BJ (cell line): ENCODE results near the gene GAK. TPM values are rescaled to one million over a fixed set of nuclear protein-coding genes. Genes with fewer than 3 reads are reported as not detected.
"Not testable (repeated sequence)": the region's sequence is repeated elsewhere in the genome, so short reads cannot be mapped to it uniquely, and the experiment has no call there.

Experiments used
- CTCF ChIA-PET: fragments of 350-600 bp; formaldehyde crosslinking; extraction: SDS; loops from one replicate; lab custom pipeline; 2021; ENCODE audit warnings: antibody characterized with exemption, inconsistent platforms; lab: Yijun Ruan, JAX
- POLR2A ChIA-PET: fragments of 300-600 bp; sonication (Branson Sonifier 250); formaldehyde crosslinking; extraction: SDS; loops from one replicate; lab custom pipeline; 2021; ENCODE audit warnings: antibody characterized with exemption; lab: Charles Lee
- DNase-seq: peaks from one replicate; pipeline ENCODE4 v3.0.0-alpha.2; 2011; ENCODE audit warnings: low read depth
- H3K27me3 ChIP-seq: 2 replicates; pipeline ENCODE4 v1.6.0; 2011; ENCODE audit warnings: low read length; ENCODE audit not compliant: control insufficient read depth, insufficient read depth
- H3K36me3 ChIP-seq: 2 replicates; pipeline ENCODE4 v1.5.1; 2011; ENCODE audit warnings: low read length; ENCODE audit not compliant: control insufficient read depth, insufficient read depth
- H3K4me3 ChIP-seq: 2 replicates; pipeline ENCODE4 v1.5.1; 2011; ENCODE audit warnings: low read depth, mild to moderate bottlenecking, control low read depth, low read length
- CTCF ChIP-seq: IDR thresholded peaks from 2 replicates; pipeline ENCODE4 v1.5.1; 2011; ENCODE audit warnings: low read depth, mild to moderate bottlenecking, control low read depth, inconsistent platforms, low read length, moderate library complexity; ENCODE audit not compliant: insufficient read depth
- polyA plus RNA-seq: library from polyadenylated mRNA; depleted of rRNA; stranded (reverse); fragments of >200 nt; gene quantifications from 2 replicates; pipeline ENCODE4 v1.2.3, GENCODE V29; 2011

The GAK gene
- polyA plus RNA-seq, 1 experiment = 26.3 TPM

GRCh38 chr4:925171-925570 is 6.9 kb downstream of the GAK start:
- TF ChIP-seq CTCF = no peak
- Histone ChIP-seq H3K36me3 (0 out of 2 replicates have a peak, but pooled peaks cover 3% of the 10 kb centered on the region), H3K4me3 (no peak overlapping the region), H3K27me3 (no peaks in the 10 kb centered on the region)
- POLR2A ChIA-PET = no interaction called here
- DNase-seq = no peak
- CTCF ChIA-PET = no interaction called here

GRCh38 chr4:924107-925096 is 7.7 kb downstream of the GAK start:
- CTCF ChIA-PET = no interaction called here
- POLR2A ChIA-PET = no interaction called here
- Histone ChIP-seq H3K27me3 (no peaks in the 10 kb centered on the region), H3K36me3 (0 out of 2 replicates have a peak, but pooled peaks cover 3% of the 10 kb centered on the region), H3K4me3 (no peak overlapping the region)
- no peak for DNase-seq
- no peak for TF ChIP-seq CTCF

GRCh38 chr4:921830-922331 is 10.2 kb downstream of the GAK start:
- Histone ChIP-seq H3K36me3 (no peaks in the 10 kb centered on the region), H3K4me3 (no peak overlapping the region), H3K27me3 (no peaks in the 10 kb centered on the region)
- no peak for DNase-seq
- POLR2A ChIA-PET = no interaction called here
- TF ChIP-seq CTCF = no peak
- CTCF ChIA-PET = interaction anchor here (1.5 to 1.7 kb wide), 2 partner anchors 9 to 14 kb away, joined by 3 read pairs; no protein-coding TSS in a partner anchor

- H3K27me3 ChIP-seq, CTCF ChIA-PET, POLR2A ChIA-PET, DNase-seq, H3K4me3 ChIP-seq, H3K36me3 ChIP-seq: not testable (repeated sequence)
Observed at GRCh38 chr4:919004-919680, 13.0 kb downstream of the GAK start.

- POLR2A ChIA-PET, DNase-seq, H3K4me3 ChIP-seq, H3K27me3 ChIP-seq, CTCF ChIA-PET, H3K36me3 ChIP-seq: not testable (repeated sequence)
Observed at GRCh38 chr4:918591-918990, 13.5 kb downstream of the GAK start.

- CTCF ChIA-PET = interaction anchor here (1.0 kb wide), 1 partner anchor 9 kb away, joined by 3 read pairs; no protein-coding TSS in a partner anchor
Observed at GRCh38 chr4:917992-918391, 14.1 kb downstream of the GAK start.

More at GRCh38 chr4:917992-918391, 14.1 kb downstream of the GAK start:
- Histone ChIP-seq H3K36me3 (no peaks in the 10 kb centered on the region), H3K27me3 (no peaks in the 10 kb centered on the region), H3K4me3 (no peak overlapping the region)
- POLR2A ChIA-PET = no interaction called here
- TF ChIP-seq CTCF = no peak
- no peak for DNase-seq
